Measurements from ENCODE around the gene CXXC5.
A peak's percentile ranks its signal among the peaks of the same experiment; 100 is the strongest.

The CXXC5 gene

DNA sequence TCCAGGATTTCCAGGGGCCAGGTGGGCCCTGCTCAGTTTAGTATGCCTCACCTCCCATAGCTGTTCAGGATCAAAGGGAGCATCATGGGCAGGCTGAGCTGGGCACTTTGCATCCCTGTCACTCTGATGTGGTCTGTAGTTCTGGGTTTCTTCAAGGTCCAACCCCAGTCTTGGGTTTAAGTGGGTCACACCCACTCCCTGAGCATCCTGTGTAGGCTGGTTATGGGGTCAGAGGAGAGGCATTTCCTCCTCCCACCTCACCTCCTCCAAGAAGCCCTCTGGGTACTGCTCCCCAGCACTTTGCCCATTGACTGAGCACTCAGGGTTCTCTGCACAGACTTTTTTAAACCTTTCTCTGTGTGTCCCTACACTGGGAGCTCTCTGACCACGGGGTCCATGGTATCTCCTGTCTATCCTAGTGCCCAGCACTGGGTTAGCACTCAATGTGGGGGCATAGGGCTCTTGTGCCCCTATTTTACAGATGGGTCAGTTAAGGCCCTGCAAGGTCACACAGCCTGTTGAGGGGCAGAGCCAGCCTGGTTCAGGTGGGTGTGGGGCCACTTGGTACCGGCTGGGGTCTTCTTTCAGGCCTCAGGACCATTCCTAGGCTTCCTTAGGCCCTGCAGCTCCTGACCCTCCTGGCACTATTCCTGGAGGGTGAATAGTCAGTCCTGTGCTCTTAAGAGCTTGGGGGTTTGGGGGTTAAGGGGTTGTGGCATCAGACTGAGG lies 19.0 kb downstream of the CXXC5 start:
- DNase-seq = peak; percentile 58

DNA sequence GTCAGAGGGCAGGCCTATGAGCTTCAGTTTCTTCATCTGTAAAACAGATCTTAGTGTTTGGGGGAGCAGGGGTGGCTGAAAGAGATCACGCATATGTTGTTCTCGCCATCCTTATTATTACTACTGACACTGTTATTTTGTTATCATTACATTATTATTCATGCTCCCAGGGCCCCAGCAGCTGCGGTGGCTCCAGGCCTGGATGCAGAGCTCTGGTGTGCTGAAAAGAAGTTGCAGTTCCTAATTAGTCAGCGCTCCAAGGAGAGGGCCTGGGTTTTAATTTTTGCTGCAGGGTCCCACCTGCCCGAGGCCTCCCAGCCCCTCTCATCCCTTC lies 19.5 kb downstream of the CXXC5 start:
- peak; percentile 57 for DNase-seq

DNA sequence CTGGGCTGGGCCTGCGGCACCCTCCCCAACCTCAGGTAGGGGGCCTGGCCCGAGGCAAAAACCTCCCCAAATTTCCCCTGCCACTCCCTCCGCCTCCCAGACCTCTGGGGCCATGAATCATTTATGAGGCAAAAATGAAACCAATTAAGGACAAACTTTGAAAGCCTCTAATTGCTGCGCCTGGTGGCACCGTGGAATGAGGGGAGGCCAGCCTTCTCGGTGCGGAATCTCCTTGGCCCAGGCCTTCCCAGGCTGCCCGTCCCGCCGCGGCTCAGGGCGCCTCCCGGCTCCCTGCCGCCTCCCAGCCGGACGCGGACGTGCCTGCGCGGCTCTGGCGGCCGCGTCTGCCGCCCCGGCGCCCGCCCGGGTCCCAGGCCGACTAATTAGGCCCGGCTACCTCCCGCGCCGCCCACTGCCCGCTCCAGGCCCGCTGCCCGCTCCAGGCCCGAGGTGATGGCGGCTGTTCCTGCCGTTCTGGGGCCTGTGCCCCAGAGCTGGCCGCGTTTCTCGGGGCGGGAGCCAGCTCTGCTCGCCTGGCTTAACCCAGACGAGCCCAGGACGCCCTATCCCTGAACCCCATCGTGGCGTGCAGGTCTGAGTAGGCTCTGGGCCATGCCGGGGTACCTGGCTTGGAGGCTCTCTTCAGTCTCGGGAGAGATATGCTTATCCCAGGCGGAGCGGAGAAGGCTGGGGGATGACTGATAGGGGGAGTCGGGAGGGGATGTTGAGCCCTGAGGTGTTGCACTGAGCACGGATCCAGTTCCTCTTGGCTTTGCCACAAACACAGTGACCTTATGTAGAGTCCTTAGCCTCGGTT lies 20.1 kb downstream of the CXXC5 start:
- DNase-seq = peak; percentile 77

DNA sequence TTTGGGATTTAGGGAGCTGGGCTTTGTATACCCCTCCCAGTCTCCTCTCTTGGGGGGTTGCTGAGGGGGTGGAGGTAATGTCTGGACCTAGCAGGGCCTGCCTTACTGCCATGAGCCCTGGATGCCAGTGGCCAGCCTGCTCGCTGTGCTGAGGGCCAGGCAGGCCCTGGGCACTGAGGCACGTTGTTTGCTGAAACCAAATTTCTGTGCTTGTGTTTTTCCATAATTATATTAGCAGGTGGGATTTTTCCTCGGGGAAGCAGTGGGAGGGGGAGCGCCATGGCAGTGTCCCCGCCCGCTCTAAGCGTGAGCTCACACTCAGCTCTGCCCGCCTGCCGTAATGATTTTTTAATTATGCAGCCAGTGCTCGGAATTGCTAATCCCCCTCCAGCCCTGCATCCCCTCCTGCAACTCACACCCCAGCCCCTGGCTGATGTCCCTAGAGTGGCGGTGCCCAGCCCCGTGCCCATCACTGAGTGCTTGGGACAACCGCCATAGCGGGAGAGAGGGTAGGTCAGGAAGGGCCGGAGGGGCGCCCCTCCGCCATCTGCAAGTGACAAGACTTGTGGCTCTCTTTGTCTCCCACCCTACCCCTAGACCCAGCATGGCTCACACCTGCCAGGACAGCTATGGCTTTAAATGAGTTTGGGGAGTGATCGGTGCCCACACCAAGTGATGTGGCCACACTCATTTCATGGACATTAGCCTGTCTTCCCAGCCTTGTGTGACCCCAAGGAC lies 20.9 kb downstream of the CXXC5 start:
- DNase-seq = no peak

DNA sequence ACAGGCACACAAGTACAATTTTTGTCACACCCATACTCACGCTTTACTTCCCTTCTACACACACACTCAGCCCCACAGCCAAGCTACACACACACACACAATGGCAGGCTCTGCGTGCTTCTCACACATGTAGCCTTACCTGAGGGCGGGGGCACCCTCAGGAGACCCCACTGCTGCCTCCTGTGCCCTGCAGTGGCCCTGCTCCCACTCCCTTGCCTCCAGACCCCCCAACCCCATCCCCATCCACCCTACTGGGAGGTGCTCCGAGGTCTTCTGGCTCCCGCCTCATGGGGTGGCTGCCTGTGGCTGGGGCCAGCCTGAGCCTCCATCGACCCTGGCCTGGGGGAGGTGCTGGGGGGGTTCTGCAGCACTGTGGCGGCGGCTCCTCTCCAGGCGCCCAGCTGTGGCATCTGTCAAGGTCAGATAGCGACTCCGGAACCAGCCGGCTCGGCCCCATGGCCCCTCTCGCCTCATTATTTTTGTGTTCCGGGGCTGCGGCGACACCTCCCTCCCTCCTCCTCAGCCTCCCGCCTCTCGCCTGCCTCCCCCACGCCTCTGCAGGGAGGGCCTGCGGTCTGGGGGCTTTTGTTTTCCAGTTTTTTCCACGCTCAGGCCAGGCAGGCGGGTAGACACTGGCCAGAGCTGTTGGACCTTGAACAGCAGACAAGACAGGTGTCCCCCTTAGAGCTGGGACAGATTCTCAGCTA lies 21.7 kb downstream of the CXXC5 start:
- DNase-seq = peak; percentile 99

DNA sequence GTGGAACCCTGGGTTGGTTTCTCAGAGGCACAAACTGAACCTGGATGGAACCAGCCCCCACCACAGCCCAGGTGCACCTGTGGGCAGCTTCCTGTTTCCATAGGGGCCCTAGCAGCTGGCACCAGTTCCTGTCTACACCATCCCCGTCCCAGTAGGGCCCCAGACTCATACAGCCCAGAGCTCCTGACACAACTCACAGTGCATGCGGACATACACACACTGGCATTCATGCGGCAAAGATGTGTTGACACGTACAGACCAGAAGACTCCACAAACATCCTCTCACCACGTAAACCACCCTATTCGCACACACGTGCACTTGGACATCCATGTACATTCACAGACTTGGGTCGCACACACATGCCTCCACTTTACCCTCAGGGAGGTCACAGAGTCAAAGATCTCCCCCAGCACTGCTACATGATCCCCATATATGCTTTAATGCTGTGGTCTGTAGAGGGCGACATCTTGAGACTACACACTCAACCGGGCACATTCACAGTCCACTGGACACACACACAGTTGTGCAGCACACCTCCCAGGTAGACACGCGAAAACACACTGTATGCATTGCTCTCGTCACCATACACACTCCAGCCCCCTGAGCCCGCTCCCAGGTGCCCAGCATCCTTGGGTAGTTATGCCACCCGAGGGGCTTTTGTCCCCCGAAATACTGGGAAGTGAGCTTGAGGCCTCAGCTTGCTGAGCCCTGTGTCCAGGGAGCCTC lies 22.4 kb downstream of the CXXC5 start:
- DNase-seq = peak; percentile 84

DNA sequence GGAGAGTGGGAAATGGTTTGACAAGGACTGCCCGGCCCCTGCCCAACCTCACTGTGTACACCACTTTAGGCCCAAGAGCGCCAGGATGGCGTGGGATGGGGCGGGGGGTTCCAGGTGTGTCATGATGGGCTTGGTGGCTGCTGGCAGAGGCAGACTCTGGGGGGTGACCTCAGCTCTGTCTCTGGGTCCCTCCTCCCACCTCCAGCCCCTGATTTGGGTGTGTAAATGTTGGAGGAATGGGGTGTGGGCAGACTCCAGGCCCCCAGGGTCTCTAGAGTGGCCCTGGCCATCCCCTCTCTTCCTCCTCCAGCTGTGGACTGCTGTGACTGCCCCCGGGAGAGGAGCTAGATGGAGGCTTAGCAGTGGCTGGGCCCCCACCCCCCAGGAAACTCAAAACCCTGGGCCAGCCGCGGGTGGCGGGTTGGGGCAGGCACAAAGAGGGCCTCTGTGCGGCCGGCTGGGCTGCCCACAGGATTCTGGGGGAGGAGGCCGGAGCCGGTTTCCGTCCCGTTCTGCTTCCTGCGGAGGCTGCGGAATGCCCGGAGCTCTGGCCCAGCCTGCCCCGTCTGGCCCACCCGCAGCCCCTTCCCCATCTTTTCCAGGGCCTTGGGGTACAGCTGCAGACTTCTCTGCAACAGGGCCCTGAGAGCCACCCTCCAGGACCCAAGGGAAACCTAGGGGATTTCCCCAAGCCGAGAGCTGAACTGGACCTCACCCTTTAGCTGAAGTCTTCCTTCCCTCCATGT lies 23.1 kb downstream of the CXXC5 start:
- DNase-seq = peak; percentile 70

DNA sequence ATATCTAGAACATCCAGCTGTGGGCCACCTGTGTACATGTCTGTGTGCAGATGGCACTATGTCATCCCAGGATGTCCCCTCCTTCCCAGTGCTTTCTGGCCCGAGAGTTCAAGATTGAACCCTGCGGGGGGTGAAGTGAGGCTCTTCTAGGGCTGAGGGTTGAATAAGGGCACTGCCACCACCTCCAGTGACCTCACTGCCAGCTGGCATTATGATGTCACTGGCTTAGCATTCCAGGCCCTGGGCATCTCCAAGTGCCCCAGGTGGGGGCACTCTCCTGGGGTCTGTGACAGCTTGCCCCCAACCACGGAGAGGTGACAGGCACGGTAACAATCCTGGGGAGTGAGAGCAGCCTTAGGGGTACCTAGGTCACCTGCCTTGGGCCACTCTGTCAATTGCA lies 27.1 kb downstream of the CXXC5 start:
- no peak for DNase-seq

DNA sequence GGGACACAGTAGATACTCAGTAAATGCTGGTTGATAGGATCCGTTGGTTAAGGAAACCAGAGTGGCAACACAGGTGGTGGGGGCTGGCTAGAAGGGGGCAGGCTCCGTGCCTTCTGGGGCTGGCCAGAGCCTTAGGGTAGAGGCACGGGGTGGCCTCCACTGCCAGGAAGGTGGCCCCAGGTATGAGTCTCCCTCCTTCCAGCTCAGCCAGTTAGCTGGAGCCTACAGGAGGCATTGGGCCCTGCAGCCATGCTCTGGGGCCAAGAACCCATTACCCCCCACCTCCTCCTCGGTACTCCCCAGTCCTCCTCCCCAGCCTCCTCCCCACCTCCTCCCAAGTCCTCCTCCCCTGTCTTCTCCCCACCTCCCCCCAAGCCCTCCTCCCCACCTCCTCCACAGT lies 27.7 kb downstream of the CXXC5 start:
- DNase-seq = no peak

DNA sequence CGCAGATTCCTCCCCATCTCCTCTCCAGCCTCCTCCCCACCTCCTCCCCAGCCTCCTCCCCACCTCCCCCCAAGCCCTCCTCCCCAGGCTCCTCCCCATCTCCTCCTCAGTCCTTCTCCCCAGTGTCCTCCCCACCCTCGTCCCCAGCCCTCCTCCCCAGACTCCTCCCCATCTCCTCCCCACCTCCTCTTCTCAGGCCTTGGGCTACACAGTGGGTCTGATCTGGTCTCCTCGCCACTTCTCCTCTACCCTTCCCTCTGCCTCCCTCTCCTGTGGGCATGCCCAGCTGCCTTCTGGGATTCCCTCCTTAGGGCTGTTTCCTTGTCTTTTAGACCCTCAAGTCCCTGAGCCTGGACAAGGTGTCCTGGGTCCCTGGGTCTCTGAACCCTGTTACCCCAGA lies 28.3 kb downstream of the CXXC5 start:
- DNase-seq = no peak

DNA sequence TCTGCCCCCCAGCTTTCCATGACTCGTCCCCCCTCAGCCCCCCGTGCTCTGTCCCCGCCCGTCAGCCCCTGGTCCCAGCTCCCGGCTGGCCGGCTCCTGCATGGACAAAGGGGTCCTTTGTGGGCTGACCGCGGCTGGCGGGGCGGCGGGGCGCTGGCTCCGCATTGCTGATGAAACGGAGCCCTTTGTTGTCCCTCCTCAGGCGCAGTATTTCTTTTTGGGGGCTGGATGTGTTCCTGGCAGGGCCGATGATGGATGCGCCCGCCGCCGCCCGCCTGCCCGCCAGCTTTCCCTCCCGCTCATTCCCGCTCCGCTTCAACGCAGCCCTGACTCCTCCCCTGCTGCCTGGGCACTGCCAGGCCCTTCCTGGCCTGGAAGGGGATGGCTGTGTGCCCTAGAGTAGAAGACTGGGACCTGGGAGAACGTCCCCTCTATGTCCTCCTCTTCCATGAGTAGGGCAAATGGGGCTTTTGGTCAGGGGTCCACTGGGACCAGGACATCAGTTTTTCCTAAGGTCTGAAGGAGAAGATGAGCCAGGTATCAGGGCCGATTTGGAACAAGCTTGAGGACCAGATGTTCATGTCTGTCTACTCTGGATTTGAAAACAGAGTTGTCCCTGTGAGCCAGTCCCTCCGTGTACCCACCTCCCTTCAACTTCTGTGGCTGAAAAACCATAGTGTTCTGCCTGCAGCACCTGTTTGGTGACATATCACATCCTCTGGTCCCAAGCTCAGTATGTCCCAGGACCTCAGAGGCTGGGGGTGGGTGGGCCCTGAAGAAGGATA lies 29.0 kb downstream of the CXXC5 start:
- no peak for DNase-seq

DNA sequence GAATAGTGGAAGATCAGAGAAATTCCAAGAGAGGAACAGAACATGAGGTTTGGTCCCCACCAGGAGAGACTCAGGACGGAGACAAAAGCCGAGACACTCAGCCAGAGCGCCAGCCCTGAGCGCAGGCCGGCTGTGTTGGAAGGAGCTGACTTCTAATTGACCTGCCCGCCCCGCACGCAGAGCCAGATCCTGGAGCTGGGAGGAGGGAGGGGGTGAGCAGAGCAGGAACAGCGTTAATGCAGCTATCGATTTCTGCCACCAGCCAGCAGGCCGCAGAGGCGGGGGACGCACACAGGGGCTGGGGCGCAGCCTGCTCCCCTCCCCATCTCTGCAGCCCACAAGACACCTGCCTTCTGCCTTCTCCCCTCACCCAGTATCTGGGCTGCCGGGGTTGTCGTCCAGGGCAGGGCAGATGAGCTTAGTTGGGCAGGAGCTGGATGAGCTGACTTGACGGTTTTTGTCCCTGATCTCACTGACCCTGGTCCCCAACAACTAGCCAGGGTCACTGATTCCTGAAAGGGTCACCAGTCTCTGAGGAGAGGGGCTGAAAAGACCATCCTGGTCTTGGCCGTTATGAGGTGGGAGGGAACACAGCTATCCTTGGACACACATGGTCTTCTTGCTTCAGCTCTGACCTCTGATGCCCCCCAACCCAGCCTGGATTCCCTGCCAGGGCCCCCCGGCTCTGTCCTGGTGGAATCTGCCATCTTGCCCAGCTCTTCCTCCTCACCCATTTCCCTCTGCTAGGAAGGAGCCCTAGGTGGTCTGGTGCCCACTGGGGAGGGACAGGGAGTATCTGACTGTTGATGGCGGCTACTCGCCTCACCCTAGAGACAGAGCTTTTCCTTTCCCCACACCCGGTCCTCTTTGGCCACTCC lies 29.8 kb downstream of the CXXC5 start:
- DNase-seq = no peak

DNA sequence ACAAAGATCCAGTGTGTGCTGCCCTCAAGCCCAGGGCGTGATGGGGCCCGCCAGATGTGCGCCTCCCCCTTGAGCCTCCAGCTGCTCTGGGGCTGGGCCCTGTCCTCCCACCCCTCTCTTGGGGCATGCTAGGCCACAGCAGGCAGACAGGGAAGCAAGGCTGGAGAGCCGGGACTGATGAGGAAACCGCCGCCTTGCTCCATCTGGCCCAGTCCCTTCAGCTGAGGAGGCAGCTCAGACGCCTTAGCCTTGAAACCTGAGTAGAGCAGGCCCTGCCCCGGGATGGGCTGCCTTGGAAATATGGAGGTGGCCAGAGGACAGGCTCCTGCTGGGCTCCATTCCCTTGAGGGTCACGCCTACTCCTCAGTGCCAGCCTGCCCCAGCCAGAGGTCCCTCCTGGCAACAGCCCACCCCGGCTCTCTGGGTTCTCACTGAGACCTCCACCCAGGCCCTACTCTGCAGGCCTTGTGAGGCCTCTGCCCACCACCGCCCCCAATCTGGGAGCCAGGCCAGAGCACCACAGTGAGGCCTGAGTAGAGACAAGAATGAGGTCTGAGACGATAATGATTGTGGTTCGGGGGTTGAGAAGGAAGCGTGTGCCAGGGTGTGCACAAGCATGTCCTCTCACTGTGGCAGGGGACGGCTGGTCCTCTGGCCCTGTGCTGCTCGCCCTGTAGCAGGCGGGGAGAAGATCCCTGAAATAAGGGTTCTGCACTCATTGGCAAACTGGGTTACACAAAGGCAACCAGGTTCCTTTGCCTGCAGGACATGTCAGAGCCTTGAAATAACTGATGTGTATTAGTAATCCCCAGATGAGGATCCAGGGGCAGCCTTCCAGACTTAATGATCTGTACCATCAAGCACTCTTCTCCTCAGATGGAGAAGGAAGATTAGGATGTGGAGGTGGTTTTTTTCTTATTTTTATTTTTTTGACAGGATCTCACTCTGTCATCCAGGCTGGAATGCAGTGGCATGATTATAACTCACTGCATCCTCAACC lies 30.9 kb downstream of the CXXC5 start:
- DNase-seq = peak; percentile 90

DNA sequence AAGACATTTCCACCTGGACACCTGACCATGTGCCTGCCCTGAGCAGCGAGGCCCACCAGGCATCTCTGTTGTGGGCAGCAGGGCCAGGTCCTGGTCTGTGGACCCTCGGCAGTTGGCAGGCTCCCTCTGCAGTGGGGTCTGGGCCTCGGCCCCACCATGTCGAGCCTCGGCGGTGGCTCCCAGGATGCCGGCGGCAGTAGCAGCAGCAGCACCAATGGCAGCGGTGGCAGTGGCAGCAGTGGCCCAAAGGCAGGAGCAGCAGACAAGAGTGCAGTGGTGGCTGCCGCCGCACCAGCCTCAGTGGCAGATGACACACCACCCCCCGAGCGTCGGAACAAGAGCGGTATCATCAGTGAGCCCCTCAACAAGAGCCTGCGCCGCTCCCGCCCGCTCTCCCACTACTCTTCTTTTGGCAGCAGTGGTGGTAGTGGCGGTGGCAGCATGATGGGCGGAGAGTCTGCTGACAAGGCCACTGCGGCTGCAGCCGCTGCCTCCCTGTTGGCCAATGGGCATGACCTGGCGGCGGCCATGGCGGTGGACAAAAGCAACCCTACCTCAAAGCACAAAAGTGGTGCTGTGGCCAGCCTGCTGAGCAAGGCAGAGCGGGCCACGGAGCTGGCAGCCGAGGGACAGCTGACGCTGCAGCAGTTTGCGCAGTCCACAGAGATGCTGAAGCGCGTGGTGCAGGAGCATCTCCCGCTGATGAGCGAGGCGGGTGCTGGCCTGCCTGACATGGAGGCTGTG lies 32.4 kb downstream of the CXXC5 start:
- no peak for DNase-seq

DNA sequence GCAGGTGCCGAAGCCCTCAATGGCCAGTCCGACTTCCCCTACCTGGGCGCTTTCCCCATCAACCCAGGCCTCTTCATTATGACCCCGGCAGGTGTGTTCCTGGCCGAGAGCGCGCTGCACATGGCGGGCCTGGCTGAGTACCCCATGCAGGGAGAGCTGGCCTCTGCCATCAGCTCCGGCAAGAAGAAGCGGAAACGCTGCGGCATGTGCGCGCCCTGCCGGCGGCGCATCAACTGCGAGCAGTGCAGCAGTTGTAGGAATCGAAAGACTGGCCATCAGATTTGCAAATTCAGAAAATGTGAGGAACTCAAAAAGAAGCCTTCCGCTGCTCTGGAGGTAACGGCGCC lies 32.9 kb downstream of the CXXC5 start:
- no peak for DNase-seq

DNA sequence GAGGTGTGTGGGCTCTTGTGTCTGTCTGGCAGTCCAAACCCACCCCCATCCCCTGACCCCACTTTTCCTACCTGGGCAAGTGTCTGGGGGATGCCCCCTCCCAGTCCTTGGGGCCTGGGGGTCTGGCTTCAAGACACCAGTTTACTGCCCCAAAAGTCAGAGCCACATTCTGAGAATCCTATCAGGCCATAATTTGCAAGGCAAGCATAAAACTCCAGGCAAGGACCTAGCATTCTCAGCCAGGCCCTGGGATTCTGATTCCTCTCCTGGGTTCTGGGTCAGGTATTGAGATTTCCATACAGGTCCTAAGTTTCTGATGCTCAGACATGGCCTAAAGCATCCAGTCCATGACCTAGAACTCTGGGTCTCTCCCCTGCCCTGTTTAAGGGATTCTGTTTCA lies 33.3 kb downstream of the CXXC5 start:
- no peak for DNase-seq

DNA sequence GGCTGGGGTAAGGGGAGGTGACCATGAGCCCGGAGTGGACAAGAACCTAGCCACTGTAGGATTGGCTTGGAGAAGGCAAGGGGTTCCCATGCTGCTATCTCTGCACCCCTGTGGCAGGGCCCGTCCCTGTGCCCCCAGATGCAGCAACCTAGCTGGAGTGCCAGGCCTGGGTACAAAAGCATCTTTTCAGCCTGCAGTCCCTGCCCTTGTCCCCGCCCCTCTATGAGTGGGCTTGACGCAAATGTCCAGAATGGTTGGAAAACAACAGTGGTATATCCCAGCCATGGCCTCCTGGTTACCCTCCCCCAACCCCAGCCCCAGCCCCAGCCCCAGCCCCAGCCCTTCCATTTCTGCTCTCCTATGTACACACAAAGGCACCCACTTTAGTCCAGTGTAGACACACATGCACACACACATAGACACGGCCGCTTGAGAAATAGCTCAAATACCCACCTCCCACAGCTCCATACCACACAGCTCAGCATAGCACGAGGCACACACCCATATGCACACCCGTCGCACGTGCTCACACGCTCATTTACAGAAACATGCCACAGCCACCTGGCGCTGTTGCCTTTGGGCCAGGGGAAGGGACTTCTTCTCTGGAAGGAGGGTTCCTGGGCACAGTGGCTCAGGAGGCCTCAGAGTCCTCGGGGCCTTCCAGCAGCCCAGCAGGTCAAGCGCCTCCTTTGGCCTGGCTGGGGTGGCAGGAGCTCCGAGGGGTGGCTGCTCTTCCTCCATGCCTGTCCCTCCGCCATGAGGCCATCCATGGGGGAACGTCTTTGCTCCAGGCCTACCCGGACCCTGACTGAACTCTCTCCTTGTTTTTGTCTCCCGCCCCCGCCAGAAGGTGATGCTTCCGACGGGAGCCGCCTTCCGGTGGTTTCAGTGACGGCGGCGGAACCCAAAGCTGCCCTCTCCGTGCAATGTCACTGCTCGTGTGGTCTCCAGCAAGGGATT lies 34.1 kb downstream of the CXXC5 start:
- no peak for DNase-seq
